Measurements from ENCODE around the gene ZNF564.
A peak's percentile ranks its signal among the peaks of the same experiment; 100 is the strongest.
"Not testable (repeated sequence)": the region's sequence is repeated elsewhere in the genome, so short reads cannot be mapped to it uniquely, and the experiment has no call there.

ZNF564 gene

DNA sequence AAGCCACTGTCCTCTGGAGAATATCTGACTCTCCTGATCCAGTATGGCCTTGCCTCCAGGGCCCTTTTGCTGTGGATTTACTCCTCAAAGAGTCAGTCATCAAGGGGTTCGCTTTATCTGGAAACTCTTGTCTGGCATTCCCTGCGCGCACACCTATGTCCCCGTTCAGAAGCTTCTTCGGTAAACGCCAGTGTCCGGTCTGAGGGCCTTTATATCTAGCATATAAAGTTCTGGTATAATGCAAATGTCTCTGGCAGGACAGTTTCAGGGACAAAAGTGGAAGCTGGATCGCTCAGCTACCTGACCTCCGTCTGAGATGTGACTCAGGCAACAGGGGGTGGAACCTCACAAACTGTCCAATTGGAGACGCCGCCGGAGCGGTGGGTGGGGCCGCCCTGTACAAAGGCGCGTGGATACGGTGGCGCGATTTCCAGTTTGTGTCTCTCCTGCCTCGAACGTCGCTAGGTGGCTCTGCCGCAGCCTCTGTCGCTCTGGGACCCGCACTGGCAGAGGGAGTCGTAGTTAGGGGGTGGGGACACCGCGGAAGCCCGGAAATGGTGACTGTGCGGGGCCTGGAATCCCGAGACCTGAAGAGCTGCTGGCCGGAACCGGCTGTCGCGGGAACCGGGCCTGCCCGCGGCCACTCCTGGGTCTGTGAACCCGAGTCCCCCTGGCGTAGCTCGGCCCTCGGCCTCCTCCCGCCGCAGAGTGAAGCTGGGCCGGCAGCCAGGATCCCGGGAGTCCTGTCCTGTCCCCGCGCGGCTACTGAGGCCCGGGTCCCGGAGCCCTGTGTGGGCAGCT lies 56.1 kb downstream of the ZNF564 start:
- DNase-seq: peak; percentile 96

DNA sequence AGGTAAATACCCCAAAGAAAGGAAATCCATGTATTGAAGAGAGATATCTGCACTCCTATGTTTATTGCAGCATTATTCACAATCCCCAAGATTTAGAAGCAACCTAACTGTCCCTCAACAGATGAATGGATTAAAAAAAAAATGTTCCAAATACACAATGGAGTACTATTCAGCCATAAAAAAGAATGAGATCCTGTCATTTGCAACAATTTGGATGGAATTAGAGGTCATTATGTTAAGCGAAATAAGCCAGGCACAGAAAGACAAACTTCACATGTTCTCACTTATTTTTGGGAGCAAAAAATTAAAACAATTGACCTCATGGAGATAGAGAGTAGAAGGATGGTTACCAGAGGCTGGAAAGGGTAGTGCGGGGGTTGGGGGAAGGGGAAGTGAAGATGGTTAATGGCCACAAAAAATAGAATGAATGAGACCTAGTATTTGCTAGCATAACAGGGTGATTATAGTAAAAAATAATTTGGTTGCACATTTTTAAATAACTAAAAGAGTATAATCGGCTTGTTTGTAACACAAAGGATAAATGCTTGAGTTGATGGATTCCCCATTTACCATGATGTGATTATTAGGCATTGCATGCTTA lies 56.9 kb downstream of the ZNF564 start:
- no peak for DNase-seq

DNA sequence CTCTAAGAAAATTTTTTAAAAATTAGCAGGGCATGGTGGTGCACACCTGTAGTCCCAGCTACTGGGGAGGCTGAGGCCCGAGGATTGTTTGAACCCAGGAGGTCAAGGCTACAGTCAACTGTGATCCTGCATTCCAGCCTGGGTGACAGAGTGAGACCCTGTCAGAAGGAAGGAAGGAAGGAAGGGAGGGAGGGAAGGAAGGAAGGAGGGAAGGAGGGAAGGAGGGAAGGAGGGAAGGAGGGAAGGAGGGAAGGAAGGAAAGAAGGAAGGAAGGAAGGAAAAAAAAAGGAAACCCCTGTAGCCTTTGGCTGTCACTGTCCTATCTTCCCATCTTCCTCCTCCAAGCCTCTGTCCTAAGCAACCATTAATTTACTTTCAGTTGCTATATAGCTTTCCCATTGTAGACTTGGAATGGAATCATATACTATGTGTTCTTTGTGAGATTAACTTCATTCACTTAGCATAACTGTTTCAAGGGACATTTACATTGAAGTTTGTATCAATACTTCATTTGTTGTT lies 65.0 kb downstream of the ZNF564 start:
- DNase-seq: not testable (repeated sequence)

DNA sequence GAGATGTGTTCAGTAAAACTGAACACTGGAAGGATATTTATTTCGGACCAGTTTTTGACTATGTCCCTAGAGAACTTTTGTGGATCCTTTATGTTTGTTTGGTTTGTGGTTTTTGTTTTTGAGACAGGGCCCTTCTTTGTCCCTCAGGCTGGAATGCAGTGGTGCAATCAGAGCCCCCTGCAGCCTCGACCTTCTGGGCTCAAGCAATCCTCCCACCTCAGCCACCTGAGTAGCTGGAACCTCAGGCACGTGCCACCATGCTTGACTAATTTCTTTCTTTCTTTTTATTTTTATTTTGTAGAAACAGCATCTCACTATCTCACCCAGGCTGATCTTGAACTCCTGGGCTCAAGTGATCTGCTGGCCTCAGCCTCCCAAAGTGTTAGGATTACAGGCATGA lies 65.7 kb downstream of the ZNF564 start:
- DNase-seq: no peak

DNA sequence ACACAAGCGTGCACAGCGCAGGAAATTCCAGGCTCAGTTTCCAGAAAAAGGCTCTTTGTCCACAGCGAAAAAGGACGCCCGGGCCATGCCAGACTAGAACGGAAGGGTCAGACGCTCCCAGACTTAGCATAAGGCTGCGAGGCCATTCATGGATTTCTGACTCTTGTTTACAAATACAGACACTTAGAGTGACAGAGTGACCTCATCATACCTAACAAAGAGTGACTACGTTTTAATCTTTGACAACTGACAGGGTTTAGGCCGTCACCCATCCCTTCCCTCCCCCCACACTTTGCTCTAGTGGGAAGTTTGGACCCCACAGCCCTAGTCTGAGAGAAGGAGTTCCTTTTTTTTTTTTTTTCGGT lies 66.2 kb downstream of the ZNF564 start:
- no peak for DNase-seq

DNA sequence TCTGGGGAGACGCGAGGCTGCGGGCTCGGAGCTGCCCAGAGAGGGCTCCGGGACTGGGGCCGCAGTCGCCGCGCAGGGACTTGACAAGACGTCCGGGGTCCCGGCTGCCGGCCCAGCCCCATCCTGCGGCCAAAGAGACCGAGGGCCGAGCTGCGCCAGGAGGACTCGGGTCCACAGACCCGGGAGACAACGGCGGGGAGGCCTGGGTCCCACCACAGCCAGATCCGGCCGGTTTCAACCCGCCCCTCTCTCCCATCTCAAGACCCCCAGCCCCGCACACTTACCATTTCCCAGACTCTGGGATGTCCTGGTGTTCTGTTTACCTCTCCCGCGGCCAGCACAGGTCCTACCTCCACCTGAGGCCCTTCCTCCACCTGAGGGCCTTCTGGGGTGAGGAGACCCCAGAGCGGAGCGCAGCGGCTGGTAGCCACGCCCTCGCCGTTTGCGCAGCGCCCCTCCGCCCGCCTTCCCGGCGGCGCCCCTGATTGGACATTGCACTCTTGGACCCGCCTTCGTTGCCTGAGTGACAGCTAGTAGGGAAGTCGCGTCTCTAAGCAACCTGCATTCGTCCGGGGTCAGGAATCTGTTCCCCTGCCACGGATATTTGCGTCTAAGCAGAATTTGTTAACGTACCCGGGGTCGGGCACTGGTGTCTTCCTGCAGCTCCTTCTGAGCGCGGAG lies 66.8 kb downstream of the ZNF564 start, which contains the start of gene ZNF709:
TSS of gene ZNF709 (minus strand) at position 446 of the 681 bp plus-strand sequence. CDS start at position 287, 159 bp downstream.
- DNase-seq: peak; percentile 95

DNA sequence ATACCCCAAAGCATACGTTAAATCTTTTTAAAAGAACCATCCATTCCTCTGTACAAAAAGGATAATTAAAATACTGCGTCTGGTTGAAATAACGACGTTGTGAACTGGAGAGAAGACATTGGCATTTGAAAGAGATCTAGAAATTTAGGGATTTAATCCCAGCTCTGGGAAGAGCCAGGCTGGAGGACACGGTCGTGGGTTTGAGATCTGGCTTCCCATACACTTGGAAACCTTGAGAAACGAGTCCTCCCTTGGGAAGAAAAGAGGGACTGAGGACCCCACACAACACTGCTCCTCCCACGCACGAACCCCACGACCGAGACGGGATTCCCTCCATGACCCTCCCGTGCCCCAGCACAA lies 67.3 kb downstream of the ZNF564 start:
- no peak for DNase-seq

DNA sequence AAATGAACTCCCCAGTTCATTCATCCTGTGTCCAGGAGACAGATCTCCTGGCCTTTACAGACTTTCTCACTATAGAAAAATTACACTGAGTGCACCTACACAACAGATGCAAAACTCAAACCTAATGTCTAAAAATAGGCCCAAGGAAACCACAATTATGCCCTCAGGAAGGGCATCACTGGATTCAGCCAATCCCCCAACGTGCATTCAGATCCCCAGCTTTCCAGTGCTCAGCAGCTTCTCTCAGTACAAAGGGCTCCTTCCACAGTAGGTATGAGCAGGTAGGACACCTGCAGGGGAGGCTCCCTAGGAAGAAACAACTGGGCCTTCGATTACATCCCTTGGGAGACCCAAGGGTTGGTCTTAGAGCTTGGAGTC lies 68.8 kb downstream of the ZNF564 start:
- no peak for DNase-seq

DNA sequence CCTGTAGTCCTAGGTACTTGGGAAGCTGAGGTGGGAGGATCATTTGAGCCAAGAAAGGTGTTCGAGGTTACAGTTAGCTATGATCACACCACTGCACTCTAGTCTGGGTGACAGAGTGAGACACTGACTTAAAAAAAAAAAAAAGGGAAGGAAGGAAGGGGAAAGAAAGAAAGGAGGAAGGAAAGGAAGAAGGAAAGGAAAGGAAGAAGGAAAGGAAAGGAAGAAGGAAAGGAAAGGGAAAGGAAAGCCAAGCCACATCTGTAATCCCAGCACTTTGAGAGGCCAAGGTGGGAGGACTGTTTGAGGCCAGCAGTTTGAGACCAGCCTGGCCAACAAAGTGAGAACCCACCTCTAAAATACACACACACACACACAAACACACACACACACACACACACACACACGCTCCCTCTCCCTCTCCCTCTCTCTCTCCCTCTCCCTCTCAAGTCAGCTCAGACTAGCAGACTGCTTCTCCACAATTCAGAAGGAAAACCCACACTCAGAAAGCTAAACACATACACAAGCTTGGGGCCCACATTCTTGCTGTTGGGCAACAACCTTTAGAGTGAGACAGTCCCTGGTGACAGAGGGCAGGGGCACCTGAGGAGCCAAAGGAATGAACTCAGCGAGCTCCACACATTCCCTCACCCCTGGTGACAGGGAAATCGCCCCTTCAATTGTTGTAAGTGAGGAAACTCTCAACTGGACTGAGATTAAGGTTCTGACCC lies 69.3 kb downstream of the ZNF564 start:
- DNase-seq: no peak

DNA sequence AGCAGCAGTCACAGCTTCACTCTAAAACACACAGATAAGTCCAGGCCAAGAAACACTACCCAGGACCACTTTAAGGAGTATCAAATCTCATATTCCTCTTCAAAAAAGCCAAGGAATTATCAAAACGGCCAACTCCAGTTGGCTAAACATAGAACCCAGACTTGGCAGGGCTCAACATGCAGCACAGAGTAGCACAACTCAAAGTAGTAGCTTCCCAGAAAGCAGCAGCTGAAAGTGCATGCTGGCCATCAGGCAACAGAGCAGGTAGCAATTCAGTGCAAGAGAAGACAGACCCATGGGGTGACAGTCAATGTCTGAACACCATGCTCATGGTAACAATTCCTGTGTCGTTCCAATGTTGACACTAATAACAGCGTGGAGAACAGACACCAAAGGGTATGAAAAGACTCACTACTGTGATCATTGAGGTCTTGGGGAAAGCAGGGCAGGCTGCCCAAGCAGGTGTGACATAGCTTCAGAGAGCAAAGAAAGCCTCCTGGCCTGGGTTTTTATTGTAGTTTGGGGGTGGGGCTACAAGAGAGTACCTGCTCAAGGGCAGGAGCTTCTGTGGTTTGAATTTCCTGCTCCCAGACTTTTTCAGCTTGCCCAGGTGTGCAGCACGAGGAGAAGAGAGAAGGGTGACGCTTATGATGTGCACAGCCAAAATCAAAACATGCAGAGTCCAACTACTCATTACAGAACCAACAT lies 72.9 kb downstream of the ZNF564 start:
- no peak for DNase-seq

All from NCI-H1105 treated with DMSO at 0.1 percent for 48 hours (cell line).